IMR-90 (cell line): Measurements from ENCODE around the gene TAF1A.

Source experiments
- CHD1 ChIP-seq: IDR thresholded peaks from 2 replicates; pipeline ENCODE4 v1.6.1; 2012; ENCODE audit warnings: low read depth, low read length, improper control_type of control experiment
- FOS ChIP-seq: fragments of 150-350 bp; IDR thresholded peaks from 2 replicates; pipeline ENCODE4 v1.6.1; 2016; ENCODE audit warnings: low read depth, low read length
- MAFK ChIP-seq: IDR thresholded peaks from 2 replicates; pipeline ENCODE4 v1.6.1; 2012; ENCODE audit warnings: low read depth, low read length, improper control_type of control experiment
- MXI1 ChIP-seq: IDR thresholded peaks from 2 replicates; pipeline ENCODE4 v1.6.1; 2012; ENCODE audit warnings: low read depth, mild to moderate bottlenecking, low read length, moderate library complexity, borderline replicate concordance
- POLR2A ChIP-seq: IDR thresholded peaks from 2 replicates; pipeline ENCODE4 v1.6.1; 2012; ENCODE audit warnings: mild to moderate bottlenecking, low read depth, low read length
- RFX5 ChIP-seq: IDR thresholded peaks from 2 replicates; pipeline ENCODE4 v1.8.0; 2012; ENCODE audit warnings: low read depth, mild to moderate bottlenecking, low read length, moderate library complexity
- TF ChIP-seq, protein P1 (sequence below): conservative IDR thresholded peaks from 2 replicates; pipeline ENCODE4 v1.5.1; 2012; ENCODE audit warnings: mild to moderate bottlenecking, low read depth, low read length, improper control_type of control experiment

DNA sequence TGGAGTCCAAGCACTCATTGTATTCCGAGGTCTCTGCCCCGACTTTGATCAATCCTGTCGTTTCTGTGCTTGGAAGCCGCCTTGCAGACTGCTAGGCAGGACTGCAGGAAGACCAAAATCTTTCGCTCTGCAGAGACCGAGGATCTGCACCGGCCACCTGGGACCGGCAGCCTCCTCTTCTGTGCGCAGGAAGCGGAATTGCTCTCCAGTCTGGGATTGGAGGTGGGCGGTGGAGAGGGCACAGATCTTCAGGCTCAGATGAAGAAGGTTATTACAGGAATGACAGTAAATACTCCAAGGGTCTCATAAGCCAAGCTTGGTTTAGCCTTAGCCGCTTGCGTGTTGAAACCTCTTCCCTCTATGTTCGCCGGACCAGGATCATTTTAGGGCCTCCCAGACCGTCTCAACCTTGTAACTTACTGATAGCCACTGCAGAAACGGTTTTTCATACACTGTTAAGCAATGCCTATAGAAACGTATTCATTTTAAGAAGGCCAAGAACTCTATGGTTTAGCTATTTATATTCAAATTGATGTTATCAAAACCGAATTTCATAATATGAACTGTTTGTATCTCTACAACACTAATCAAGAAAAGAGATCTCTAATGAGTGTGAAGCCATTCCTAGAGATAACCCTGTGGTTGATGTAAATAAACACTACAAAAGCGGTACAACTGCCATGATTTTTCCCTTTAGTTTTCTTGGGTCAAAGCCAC is 29.3 kb upstream of the TAF1A start:
- TF ChIP-seq, protein P1, sequence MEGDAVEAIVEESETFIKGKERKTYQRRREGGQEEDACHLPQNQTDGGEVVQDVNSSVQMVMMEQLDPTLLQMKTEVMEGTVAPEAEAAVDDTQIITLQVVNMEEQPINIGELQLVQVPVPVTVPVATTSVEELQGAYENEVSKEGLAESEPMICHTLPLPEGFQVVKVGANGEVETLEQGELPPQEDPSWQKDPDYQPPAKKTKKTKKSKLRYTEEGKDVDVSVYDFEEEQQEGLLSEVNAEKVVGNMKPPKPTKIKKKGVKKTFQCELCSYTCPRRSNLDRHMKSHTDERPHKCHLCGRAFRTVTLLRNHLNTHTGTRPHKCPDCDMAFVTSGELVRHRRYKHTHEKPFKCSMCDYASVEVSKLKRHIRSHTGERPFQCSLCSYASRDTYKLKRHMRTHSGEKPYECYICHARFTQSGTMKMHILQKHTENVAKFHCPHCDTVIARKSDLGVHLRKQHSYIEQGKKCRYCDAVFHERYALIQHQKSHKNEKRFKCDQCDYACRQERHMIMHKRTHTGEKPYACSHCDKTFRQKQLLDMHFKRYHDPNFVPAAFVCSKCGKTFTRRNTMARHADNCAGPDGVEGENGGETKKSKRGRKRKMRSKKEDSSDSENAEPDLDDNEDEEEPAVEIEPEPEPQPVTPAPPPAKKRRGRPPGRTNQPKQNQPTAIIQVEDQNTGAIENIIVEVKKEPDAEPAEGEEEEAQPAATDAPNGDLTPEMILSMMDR, result no peak
- no peak for TF ChIP-seq POLR2A
- TF ChIP-seq CHD1, result no peak
- TF ChIP-seq MXI1, result no peak
- no peak for TF ChIP-seq MAFK
- no peak for TF ChIP-seq FOS
- no peak for TF ChIP-seq RFX5
